Epithelial cell of prostate (primary cell): Measurements from ENCODE around the gene RBMXL3.

Source experiments
- DNase-seq: peaks from one replicate; pipeline ENCODE4 v3.0.0-alpha.2; 2011; ENCODE audit warnings: low read depth, low spot score
- H3K27ac ChIP-seq: fragments of 450-650 bp; 2 replicates; pipeline ENCODE4 v1.5.1; 2017; ENCODE audit warnings: mild to moderate bottlenecking

RBMXL3 gene

GRCh38 chrX:115232933-115233496, 43.8 kb downstream of the RBMXL3 start:
- H3K27ac ChIP-seq, result no peak overlapping the region

GRCh38 chrX:115233497-115234455, 44.6 kb downstream of the RBMXL3 start, which contains the start of gene LRCH2:
TSS of gene LRCH2 (minus strand) at chrX:115234096. CDS start at chrX:115234041, 55 bp downstream.
- no peak within 1 kb of the TSS for H3K27ac ChIP-seq
- no peak for DNase-seq

More at GRCh38 chrX:115232933-115233496, 43.8 kb downstream of the RBMXL3 start:
- DNase-seq, result no peak

GRCh38 chrX:115234461-115234860, 45.3 kb downstream of the RBMXL3 start:
- no peak for DNase-seq

GRCh38 chrX:115236560-115236959, 47.4 kb downstream of the RBMXL3 start:
- H3K27ac ChIP-seq, result no peak overlapping the region
- DNase-seq, result no peak

More at GRCh38 chrX:115234461-115234860, 45.3 kb downstream of the RBMXL3 start:
- no peak overlapping the region for H3K27ac ChIP-seq

- no peak for DNase-seq
- no peak overlapping the region for H3K27ac ChIP-seq
These were observed 47.8 kb downstream of the RBMXL3 start for GRCh38 chrX:115237056-115237455.
